Endometrial microvascular endothelial cells (primary cell): Measurements from ENCODE around the gene TSR1. TPM values are rescaled to one million over a fixed set of nuclear protein-coding genes. Genes with fewer than 3 reads are reported as not detected.
"Not testable (repeated sequence)": the region's sequence is repeated elsewhere in the genome, so short reads cannot be mapped to it uniquely, and the experiment has no call there.

Experiments used
- in situ Hi-C: cut with HindIII; loops from 2 replicates; pipeline ENCODE4 v1.10.0; 2017; ENCODE audit warnings: low sequenced_read_pairs, low pct_unique_long_range_greater_than_20kb; ENCODE audit errors: inconsistent ontology term
- total RNA-seq: library from RNA; depleted of rRNA; stranded (reverse); fragments of >200 nt; gene quantifications from one replicate; pipeline ENCODE4 v1.2.3, GENCODE V29; 2015; ENCODE audit errors: inconsistent ontology term

TSR1 gene
- total RNA-seq, 1 donor from 2014 or later: 84.2 TPM

DNA sequence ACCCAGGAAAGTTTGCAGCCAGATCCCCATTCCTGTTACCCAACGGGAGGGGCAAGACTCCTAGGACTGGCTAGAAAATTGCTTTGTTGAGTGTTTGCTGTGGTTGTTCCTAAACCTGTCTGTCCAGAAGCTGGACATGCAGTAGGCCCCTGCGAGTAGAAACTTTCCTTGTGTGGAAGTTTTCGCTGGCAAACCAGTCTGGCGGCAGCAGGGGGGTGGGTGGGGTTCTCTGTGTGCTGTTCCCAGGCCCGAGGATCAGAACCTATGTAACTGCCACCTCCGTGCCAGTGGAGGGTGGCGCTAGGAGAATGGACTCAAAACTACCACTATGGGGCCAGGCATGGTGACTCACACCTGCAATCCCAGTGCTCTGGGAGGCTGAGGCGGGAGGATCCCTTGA, 10.2 kb upstream of the TSR1 start:
- in situ Hi-C loops: no loop called here

DNA sequence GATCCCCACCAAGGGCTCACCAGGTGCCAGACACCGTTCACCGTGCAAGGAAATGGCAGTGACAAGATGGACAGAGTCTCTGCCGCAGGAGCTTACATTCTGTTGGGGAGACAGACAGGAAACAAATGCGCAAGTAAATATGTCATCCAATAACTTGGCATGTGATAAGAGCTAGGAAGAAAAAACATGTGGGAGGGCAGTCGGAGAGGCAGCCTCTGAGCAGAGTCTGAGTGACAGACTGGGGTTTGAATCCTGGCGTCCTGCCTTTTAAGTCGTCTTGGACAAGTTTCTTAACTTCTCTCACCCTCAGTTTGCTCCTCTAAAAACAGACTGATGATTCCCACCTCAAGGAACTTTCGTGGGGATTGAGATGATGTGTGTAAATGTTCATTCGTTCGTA, 8.3 kb upstream of the TSR1 start:
- in situ Hi-C loops: no loop called here

DNA sequence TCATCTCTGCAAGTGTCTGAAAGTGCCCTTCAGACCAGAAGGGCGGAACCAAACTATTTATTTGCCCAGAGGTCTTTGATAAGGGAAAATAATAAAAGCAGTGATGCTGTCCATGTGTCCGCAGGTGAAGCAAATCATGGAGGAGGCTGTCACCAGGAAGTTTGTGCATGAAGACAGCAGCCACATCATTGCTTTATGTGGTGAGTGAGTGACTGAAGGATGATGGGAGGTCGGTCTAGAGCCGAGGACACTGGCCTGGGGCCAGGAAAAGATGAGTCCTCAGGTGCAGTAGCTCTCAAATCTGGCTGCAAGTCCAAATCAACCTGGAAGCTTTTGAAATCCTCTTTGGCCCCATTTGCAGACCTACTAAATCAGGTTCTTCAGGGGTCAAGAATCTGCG, 7.2 kb upstream of the TSR1 start:
- in situ Hi-C loops: no loop called here

DNA sequence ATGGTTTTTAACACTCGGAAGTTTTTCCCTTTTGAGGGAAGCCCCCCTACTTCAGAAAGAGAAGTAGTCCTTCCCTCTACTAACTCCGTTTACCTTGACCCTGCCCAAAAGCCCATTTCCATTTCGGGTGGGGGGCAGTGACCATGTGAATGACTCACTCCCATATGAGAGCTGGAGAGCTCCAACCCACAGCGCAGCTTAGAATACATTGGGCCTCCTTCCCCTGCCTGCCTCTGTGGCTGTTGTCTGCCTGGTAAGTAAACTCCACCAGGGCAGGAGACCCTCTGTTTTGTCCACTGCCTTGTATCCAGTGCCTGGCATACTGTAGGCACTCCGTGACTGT, 2.0 kb upstream of the TSR1 start:
- in situ Hi-C loops: no loop called here

DNA sequence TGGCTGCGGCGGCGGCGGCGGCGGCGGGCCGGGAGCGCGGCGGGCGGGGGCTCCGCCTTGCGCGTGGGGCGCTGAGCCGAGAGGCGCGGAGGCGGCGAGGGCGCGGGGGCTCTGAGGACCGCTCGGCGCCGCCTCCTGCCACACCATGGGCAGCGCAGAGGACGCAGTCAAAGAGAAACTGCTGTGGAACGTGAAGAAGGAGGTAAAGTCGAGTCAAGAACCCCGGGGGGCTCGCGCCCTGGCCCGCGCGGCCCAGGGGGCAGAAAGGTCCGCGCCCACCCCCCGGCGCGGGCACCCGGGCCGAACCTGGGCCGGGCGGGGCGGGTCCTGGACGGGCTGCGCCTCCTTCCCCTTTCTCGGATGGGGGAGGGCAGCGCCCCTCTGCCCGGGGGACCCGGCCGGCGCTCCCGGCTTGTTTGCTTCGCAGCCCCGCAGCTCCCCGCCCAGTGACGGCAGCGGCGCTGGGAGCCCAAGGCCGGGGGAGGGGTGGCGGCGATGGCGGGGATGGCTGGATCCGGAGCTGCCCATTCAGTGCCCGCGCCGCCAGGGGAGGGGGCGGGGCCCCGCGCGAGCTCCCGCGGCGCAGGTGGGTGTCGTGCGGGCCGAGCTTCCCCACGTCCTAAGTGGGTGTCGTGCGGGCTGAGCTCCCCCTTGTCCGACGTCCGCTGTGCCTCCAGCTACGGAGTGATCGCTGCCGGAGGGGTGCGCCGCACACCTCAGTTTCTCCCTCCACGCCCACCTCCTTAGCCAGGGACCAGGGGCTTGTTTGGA, 1.5 kb upstream of the TSR1 start:
- in situ Hi-C loops: no loop called here

DNA sequence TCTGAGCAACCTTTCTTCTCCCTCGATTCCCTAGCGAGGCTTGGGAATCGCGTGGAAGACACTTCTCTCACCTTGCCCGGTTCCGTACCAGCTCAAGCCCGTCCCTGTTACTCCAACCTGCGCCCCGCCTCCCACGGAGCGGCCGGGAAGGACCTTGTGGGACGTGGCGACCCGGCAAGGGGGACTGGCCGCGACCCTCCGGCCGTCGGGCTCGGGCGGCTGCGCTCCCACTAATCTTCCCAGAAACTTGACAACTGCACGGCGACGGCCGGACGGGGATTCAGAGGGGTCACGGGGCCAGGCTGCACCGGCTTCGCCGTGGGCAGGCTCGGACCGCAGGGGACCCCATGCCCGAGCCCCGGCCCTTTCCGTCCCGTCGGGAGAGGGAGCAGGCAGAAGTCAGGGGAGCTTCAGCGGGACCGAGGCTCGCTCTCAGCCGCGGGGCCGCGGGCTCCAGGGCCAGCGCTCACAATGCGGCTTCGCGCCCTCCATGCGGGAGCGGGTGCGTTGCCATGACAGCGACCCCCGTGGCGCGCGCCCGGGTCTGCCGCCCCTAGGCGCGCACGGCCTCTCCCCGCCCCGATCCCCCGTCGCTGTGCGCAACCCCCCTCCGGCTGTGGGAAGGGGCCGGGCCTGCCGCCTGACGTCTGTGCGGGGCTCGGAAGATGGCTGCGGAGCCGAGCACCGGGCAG, 741 bp upstream of the TSR1 start, which contains the start of gene SGSM2:
Gene SGSM2 (plus strand): TSS at position 650 of the 692 bp plus-strand sequence. CDS start 188 bp downstream, outside the sequence.
- in situ Hi-C loops: no loop called here

DNA sequence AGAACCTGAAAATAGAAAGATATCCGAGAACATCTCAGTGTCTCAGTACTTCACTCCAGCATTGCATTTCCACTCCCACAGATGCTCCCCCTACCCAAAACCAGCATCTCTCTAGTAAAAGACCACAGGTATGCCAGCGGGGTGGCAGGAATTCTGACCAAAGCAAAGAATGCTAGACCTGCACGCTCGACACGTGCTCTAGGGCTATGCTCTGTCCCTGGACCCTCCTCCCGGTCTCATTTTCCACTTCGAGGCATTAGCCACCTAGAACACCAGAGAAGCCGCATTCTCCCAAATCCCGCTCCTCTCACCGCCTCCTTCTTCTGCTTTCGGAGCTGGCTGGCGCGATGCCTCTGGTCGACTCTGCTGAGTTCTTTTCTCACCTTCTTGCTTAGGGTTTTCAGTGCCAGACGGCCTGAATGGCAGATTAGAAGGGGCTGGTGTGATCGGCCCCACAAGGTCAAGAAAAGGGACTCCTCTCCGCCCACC, 487 bp downstream of the TSR1 start:
- in situ Hi-C loops: no loop called here

DNA sequence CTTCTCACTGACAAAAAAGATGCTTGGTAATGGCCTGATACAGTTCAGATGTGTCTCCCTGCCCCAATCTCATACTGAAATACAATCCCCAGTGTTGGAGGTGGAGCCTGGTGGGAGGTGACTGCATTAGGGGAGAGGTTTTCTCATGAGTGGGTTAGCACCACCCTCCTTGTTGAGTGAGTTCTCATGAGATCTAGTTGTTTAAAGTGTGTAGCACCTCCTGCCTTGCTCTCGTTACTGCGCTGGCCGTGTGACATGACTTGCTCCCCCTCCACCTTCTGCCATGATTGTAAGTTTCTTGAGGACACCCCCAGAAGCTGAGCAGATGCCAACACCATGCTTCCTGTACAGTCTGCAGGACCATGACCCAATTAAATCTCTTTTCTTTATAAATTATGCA, 5.0 kb downstream of the TSR1 start:
- in situ Hi-C loops: no loop called here

DNA sequence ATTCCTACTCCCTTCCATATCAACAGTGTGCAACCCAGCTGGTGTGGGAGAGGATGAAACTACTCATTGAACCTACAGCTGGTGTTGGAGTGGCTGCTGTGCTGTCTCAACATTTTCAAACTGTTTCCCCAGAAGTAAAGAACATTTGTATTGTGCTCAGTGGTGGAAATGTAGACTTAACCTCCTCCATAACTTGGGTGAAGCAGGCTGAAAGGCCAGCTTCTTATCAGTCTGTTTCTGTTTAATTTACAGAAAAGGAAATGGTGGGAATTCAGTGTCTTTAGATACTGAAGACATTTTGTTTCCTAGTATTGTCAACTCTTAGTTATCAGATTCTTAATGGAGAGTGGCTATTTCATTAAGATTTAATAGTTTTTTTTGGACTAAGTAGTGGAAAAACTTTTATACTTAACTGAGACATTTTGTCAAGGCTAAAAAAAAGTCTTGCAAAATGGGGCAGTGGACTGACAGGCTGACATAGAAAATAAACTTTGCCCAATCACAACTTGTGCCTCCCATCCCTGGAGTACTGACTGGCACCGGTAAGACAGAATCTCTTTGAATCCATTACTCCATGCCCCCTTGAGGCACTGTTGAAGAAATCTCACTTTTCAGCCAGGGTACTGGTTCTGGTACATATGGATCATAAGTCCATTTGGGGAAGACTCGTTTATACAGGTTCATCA, 12.5 kb downstream of the TSR1 start:
- in situ Hi-C loops: no loop called here

DNA sequence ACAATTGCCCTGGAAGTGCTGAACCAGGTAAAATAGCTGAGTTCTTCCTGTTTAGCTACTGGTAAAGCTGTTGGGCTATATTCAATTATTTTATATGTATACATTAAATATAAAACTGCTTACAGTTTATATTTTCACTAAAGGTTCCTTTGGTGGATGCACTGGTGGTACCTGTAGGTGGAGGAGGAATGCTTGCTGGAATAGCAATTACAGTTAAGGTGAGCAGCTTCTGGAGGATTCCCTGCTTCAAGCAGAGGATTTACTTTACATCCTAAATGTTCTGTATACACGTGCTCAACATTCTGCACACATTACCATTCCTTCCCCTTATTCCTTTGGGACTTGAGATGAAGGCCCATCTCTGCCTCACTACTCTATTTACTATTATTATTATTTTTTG, 14.9 kb downstream of the TSR1 start:
- in situ Hi-C loops: no loop called here

DNA sequence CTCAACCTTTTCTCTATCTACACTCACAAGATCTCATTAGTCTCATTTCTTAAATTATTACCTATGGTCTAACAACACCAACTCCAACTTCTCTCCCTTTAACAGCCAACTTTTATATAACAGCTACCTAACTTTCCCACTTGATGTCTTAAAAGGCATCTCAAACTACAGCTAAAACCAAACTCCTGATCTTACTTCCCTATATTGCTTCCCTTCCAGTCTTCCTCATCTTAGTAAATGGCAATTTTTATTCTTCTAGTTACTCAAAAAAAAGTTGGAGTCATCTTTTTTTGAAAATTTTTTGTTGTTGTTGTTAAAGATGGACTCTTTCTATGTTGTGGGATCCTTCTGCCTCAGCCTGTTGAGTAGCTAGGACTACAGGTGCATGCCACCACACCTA, 17.2 kb downstream of the TSR1 start:
- in situ Hi-C loops: no loop called here

DNA sequence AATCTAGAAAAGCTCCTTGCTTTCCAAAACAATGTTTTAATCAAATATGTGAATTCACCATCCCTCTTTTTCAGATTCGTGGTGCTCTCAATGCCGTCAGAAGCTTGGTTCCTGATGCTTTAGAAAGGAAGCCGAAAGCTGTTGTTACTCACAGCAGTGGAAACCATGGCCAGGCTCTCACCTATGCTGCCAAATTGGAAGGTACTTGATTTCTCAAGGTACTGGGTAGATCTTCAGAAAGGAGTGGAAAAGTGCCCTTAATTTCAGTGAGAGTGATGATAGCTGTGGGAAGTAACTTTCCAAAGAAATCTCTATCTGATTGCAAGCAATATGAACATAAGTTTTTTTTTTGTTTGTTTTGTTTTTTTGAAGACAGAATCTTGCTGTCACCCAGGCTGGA, 18.5 kb downstream of the TSR1 start:
- in situ Hi-C loops: no loop called here

DNA sequence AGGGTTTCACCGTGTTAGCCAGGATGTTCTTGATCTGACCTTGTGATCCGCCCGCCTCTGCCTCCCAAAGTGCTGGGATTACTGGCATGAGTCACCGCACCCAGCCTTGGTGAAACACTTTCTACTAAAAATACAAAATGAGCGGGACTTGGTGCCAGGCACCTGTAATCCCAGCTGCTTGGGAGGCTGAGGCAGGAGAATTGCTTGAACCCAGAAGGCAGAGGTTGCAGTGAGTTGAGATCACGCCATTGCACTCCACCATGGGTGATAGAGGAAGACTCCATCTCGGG, 19.4 kb downstream of the TSR1 start:
- in situ Hi-C loops: not testable (repeated sequence)

DNA sequence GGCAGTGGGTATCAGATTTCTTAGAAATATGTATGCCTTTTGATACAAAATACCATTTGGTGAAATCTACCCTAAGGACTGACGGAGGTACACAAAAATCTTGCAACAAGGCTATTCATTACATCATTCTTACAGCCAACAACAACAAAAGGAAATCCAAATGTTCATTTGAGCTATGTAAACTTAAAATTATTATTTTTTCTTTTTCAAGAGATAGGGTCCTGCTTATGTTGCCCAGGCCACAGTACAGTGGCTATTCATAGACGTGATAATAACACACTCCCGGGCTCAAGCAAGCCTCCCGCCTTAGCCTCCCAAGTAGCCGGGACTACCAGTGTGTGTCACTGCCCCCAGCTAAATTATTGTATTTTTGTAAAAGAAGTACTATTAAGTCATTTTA, 23.5 kb downstream of the TSR1 start:
- in situ Hi-C loops: no loop called here

DNA sequence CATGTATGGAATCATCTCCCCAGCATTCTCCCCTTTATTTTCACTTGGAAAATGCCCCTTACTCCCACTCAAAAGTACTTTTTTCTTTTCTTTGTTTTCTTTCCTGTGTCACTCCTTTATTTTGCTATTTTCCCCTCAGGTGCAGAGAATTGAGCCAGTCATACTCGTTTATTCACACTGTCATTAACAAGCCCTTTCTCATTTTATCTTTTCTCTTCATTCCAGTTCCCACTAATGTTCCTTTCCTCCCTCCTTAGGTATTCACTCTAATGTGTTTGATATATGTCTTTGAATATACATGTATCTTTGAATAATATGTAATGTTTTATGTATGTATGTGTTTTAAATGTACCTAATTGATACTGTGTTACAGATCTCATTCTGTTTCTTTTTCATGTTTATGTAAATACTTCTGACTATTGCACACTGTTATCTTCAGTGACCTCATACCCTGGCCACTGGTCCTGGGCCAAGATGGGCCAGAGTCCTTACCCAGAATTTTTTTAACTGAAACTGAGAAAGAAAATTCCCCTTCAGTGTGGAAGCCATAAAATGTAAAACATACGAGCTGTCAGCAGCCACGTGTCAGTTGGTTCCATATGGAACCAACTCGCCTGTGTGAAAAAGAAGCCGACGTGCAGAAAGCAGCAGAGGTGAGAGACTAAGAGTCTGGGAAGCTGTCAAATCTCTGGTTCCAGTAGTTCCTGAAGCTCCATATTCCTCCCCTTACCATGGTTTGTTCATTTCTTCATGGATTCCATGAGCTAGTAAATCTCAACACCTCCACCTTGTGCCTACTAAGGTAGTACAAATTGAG, 26.7 kb downstream of the TSR1 start:
- in situ Hi-C loops: no loop called here

DNA sequence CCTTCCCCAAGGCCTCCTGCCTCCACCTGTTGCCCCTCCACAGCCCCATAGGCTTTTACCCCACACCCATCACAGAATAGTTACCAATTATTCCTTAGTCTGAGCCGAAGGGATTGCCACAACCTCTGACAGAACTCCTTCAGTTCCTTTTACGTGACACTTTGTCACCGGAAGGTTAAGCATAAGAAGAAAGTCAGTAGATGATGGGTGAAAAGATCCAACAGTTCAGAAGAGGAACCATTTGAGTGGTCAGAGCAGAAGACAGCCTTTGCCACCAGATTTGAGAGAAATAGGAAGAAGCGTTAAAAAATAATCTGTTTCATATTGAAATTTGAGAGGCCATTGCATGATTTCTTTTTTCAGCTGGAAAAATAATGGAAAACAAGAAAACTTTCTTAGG, 31.3 kb downstream of the TSR1 start:
- in situ Hi-C loops: no loop called here

DNA sequence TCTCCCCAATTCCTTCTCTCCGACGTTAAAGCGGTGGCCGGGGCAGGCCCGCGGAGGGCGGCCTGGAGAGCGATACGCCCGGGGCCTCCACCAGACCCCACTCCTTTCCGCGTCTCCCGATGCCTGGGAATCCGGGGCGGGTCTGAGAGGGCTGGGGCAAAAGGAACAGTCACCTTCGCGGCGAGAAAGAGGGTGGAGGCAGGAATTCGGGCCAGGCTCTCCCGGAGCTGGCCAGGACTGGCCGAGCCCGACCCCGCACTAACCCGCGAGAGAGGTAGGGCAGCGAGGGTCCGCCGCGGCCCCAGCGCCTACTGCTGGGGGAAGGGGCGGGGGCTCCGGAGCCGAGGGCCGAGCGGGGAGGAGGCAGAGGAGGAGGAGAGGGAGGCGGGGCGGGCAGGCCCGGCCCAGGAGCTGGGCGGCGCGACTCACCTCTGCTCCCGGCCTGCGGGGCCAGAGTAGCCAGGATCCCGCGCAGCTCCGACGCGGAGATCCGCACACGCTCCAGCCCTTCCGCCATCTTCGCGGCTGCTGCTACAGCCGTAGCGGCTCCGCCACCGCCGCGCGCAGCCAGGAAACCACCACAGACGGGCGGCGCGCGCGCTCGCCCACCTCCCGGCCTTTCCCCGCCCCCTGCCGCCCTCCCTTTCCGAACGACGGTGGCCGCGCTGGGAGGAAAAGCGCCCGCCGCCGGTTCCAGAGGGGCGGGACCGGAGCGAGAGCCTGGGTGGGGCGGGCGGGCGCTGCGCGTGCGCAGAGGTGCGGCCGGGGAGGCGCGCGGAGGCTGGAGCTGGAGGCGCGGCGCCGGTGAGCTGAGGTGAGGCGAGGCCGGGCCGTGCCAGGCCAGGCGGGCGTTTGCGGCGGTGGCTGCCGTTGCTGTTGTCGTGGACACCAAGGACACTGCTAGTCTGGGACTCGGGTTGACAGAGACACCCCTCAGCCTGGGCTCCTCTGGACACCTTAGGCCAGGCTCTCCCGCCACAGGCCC, 32.8 kb downstream of the TSR1 start, which contains the start of the genes SMG6 and SRR:
Gene SMG6 (minus strand): TSS at position 582 of the 985 bp plus-strand sequence. CDS start 65 bp downstream, at position 517.
Gene SRR (plus strand): TSS at position 747 of the 985 bp plus-strand sequence. CDS start 11,611 bp downstream, outside the sequence.
- in situ Hi-C loops: no loop called here

DNA sequence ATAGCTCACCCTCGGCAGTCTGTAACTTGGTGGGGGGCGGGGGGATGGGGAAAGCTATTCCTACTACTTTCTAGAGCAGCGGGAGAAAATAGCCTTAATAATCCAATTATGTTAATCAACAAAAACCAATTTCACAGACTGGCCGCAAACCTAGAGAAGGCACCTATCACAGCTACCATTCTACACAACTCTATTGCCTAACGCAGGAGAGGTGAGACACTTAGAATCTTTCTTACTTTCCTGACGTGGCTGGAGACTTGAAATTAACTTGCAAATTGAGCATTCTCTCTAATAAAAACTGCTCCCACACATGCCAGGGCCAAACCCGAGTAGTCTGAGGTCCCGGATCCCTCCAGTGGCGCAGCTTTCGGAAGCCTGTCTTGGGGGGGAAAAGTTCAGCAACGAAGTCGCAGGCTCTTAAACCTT, 33.5 kb downstream of the TSR1 start:
- in situ Hi-C loops: no loop called here
